Testis (tissue), 2 donors: ENCODE measurements around the gene GRID1.

ENCODE experiments used
- CTCF ChIP-seq, 3 experiments: fragments of 450-650 bp in 2 of 3; fragments of 200-600 bp in 1 of 3; sonication (generic) in 1 of 3; IDR thresholded peaks; one replicate each; pipeline ENCODE4 v1.5.1; 2016 to 2019; ENCODE audit warnings: antibody characterized with exemption in 3 of 3, mild to moderate bottlenecking in 2 of 3, moderate library complexity in 1 of 3
- POLR2A ChIP-seq: fragments of 450-650 bp; IDR thresholded peaks from one replicate; pipeline ENCODE4 v1.6.1; 2017; ENCODE audit warnings: antibody characterized with exemption, mild to moderate bottlenecking, moderate library complexity

GRCh38 chr10:85921789-85922188, 444.8 kb downstream of the GRID1 start:
- no peak for TF ChIP-seq CTCF (IDR thresholded peaks at IDR 0.05)
- TF ChIP-seq POLR2A = no peak
